ENCODE measurements around the gene SCP2.
"Not testable (repeated sequence)": the region's sequence is repeated elsewhere in the genome, so short reads cannot be mapped to it uniquely, and the experiment has no call there.

Gene SCP2

GRCh38 chr1:52944566-52944965 is 17.5 kb downstream of the SCP2 start:
- Mint-ChIP-seq H3K36me3 (ENCODE audit: low read depth) (no peaks in the 10 kb centered on the region), H3K4me1 (peaks cover 8% of the 10 kb centered on the region), H3K4me3 (no peak overlapping the region), H3K27ac (no peak overlapping the region), H3K27me3 (ENCODE audit: low read depth, poor library complexity) (peaks cover 7% of the 10 kb centered on the region), H3K9me3 (no peaks in the 10 kb centered on the region)
- TF ChIP-seq CTCF (IDR thresholded peaks at IDR 0.05): no peak
- DNase-seq: no peak

GRCh38 chr1:52947490-52947889 is 20.4 kb downstream of the SCP2 start:
- H3K4me1 Mint-ChIP-seq: peaks cover 8% of the 10 kb centered on the region
- no peak for TF ChIP-seq CTCF (IDR thresholded peaks at IDR 0.05)
- no peak overlapping the region for H3K4me3 Mint-ChIP-seq
- DNase-seq: no peak
- no peaks in the 10 kb centered on the region for H3K36me3 Mint-ChIP-seq (ENCODE audit: low read depth)
- no peaks in the 10 kb centered on the region for H3K9me3 Mint-ChIP-seq
- no peaks in the 10 kb centered on the region for H3K27me3 Mint-ChIP-seq (ENCODE audit: low read depth, poor library complexity)
- H3K27ac Mint-ChIP-seq: no peak overlapping the region

GRCh38 chr1:52949602-52950001 is 22.5 kb downstream of the SCP2 start:
- not testable (repeated sequence) for H3K27me3 Mint-ChIP-seq (ENCODE audit: low read depth, poor library complexity); DNase-seq; H3K4me3 Mint-ChIP-seq; H3K9me3 Mint-ChIP-seq; H3K36me3 Mint-ChIP-seq (ENCODE audit: low read depth); H3K27ac Mint-ChIP-seq
- H3K4me1 Mint-ChIP-seq: peaks cover 12% of the 10 kb centered on the region

GRCh38 chr1:52952112-52952511 is 25.0 kb downstream of the SCP2 start:
- Mint-ChIP-seq H3K27me3 (ENCODE audit: low read depth, poor library complexity) (peaks cover under 1% of the 10 kb centered on the region), H3K27ac (no peak overlapping the region), H3K4me3 (no peak overlapping the region), H3K4me1 (peaks cover 23% of the 10 kb centered on the region), H3K36me3 (ENCODE audit: low read depth) (no peaks in the 10 kb centered on the region), H3K9me3 (no peaks in the 10 kb centered on the region)
- TF ChIP-seq CTCF (IDR thresholded peaks at IDR 0.05): no peak
- no peak for DNase-seq

GRCh38 chr1:52955129-52955970 is 28.3 kb downstream of the SCP2 start:
- peaks cover 16% of the 10 kb centered on the region for H3K4me1 Mint-ChIP-seq
- TF ChIP-seq CTCF (IDR thresholded peaks at IDR 0.05): no peak
- H3K4me3 Mint-ChIP-seq: no peak overlapping the region
- peaks cover 3% of the 10 kb centered on the region for H3K27me3 Mint-ChIP-seq (ENCODE audit: low read depth, poor library complexity)
- H3K9me3 Mint-ChIP-seq: no peaks in the 10 kb centered on the region
- peak overlapping the region; percentile 77 for H3K27ac Mint-ChIP-seq
- no peak for DNase-seq
- no peaks in the 10 kb centered on the region for H3K36me3 Mint-ChIP-seq (ENCODE audit: low read depth)

GRCh38 chr1:52963101-52963500 is 36.0 kb downstream of the SCP2 start:
- Mint-ChIP-seq H3K36me3 (ENCODE audit: low read depth) (no peaks in the 10 kb centered on the region), H3K27ac (no peak overlapping the region), H3K4me1 (no peaks in the 10 kb centered on the region), H3K4me3 (no peak overlapping the region), H3K27me3 (ENCODE audit: low read depth, poor library complexity) (no peaks in the 10 kb centered on the region), H3K9me3 (no peaks in the 10 kb centered on the region)
- DNase-seq: no peak
- TF ChIP-seq CTCF (IDR thresholded peaks at IDR 0.05): no peak

All from nephron progenitor cell (in vitro differentiated cells).